Heart left ventricle (tissue), 16 donors: ENCODE measurements around the gene IRF1. TPM values are rescaled to one million over a fixed set of nuclear protein-coding genes. Genes with fewer than 3 reads are reported as not detected.

Experiments
- ATAC-seq, 4 donors: fragments of 200-7000 bp; cut with Tn5 transposase; one replicate each; pipeline ENCODE4 v1.9.1; 2020 to 2022; ENCODE audit warnings: moderate library complexity in 4 of 4, mild to moderate bottlenecking in 3 of 4, moderate number of reproducible peaks in 1 of 4
- DNase-seq, 5 donors: peaks; one replicate each; pipeline ENCODE4 v3.0.0-alpha.2; 2020
- H3K27ac ChIP-seq, 12 donors: fragments of 200-600 bp; sonication (generic) in 4 of 12; one replicate each; pipeline versions ENCODE4 v1.5.0 to v1.8.0; 2016 to 2022; ENCODE audit warnings: mild to moderate bottlenecking in 2 of 12
- H3K27me3 ChIP-seq, 9 donors: fragments of 200-600 bp; sonication (generic) in 2 of 9; one replicate each; pipeline versions ENCODE4 v1.5.1 to v1.8.0; 2016 to 2022; ENCODE audit warnings: mild to moderate bottlenecking in 3 of 9
- H3K36me3 ChIP-seq, 9 donors: fragments of 200-600 bp; sonication (generic) in 2 of 9; one replicate each; pipeline versions ENCODE4 v1.5.0 to v1.8.0; 2018 to 2022; ENCODE audit warnings: mild to moderate bottlenecking in 2 of 9
- H3K4me1 ChIP-seq, 12 donors: fragments of 200-600 bp; sonication (generic) in 4 of 12; one replicate each; pipeline versions ENCODE4 v1.5.0 to v1.8.0; 2016 to 2022; ENCODE audit warnings: mild to moderate bottlenecking in 3 of 12
- H3K4me3 ChIP-seq, 12 donors: fragments of 200-600 bp; sonication (generic) in 4 of 12; one replicate each; pipeline versions ENCODE4 v1.5.0 to v1.8.0; 2017 to 2022; ENCODE audit warnings: mild to moderate bottlenecking in 9 of 12, moderate library complexity in 4 of 12
- H3K9me3 ChIP-seq, 12 donors: fragments of 200-600 bp; sonication (generic) in 4 of 12; one replicate each; pipeline versions ENCODE4 v1.5.0 to v1.8.0; 2016 to 2022; ENCODE audit warnings: mild to moderate bottlenecking in 1 of 12
- CTCF ChIP-seq, 12 donors: fragments of 200-600 bp; sonication (generic) in 4 of 12; IDR thresholded peaks; one replicate each; pipeline versions ENCODE4 v1.5.0 to v1.8.0; 2018 to 2022; ENCODE audit warnings: antibody characterized with exemption in 12 of 12, mild to moderate bottlenecking in 5 of 12
- POLR2A ChIP-seq, 2 donors: fragments of 450-650 bp; IDR thresholded peaks; one replicate each; pipeline ENCODE4 v1.6.1; 2017; ENCODE audit warnings: antibody characterized with exemption in 2 of 2, mild to moderate bottlenecking in 2 of 2, moderate library complexity in 2 of 2
- WGBS, 4 donors: extraction: QIAGEN DNeasy Blood & Tissue Kit in 2 of 4; methylation state at CpG; one replicate each; pipeline versions ENCODE4 v1.1.5 to v1.1.7; 2013 to 2018; 5-methylcytosine and 5-hydroxymethylcytosine counted together
- intact Hi-C, 10 donors: fragments of 100-400 bp; cut with DNase I; formaldehyde crosslinking; loops; one replicate each; pipeline versions ENCODE4 v1.11.1 to v1.14.2; 2022
- polyA plus RNA-seq, 2 donors: library from polyadenylated mRNA; stranded (reverse); fragments of 200-250 nt; gene quantifications; one replicate each; pipeline ENCODE4 v1.2.3, GENCODE V29; 2013
- total RNA-seq, 9 donors: library from RNA; depleted of rRNA in 2 of 9; stranded (reverse); fragments of >200 nt in 2 of 9; fragmentation: NEBNext Ultra II Directional in 3 of 9; extraction: Animal tissue kit (Norgen Biotek cat#: 25700) in 3 of 9; gene quantifications; one replicate each; pipeline versions ENCODE4 v1.1.0 to v1.2.4, GENCODE V29; 2016 to 2023
- donor health status: ischemic (EF 13 %, LVEDD 7.1; RV severe dilation, severe dysfunction).
- donor health status: healthy with polysubstance abuse.
- donor health status: DM: no; HTN: yes; CAD: no.
- donor health status: DM: no; HTN: no; CAD: no.
- donor health status: ischemic (EF 25% LVEDD 6.9; RV normal size, moderate dysfunction).
- donor health status: ischemic (EF 25% LVEDD 5.7; RV mildly dilated, moderate dysfunction).
- donor health status: healthy.
- donor health status: DM: yes; HTN: yes; CAD: no.
- donor health status: ischemic (EF 35%, LVEDD 5.7; RV mildly dilated, moderate dysfunction).
- donor health status: nonischemic (EF 11% LVEDD 7.7; RV severe dilation, severe dysfunction).
- donor health status: DM: yes; HTN: yes; CAD: no.
- donor health status: PGD.
- donor health status: ischemic (EF 29% LVEDD 5.4; RV normal size, mild dysfunction).
- donor health status: nonischemic (EF 23%, LVEDD 6.1; RV moderate dilation, normal function).

IRF1 gene
- total and polyA plus RNA-seq, 11 donors = 7.5 to 190 (median 18.4) TPM

GRCh38 chr5:132496631-132497487 is 6.3 kb upstream of the IRF1 start:
- no peaks in the 10 kb centered on the region for H3K36me3 ChIP-seq
- 3 to 6% (median 4%) methylated on average over 42 to 62 of the region's 62 CpGs for WGBS, 4 donors
- peak overlapping the region; percentile 79 to 99 (median 93) for H3K27ac ChIP-seq
- H3K9me3 ChIP-seq = no peaks in the 10 kb centered on the region
- peaks cover 4 to 91% (median 40%) of the 10 kb centered on the region in 12 donors for H3K4me1 ChIP-seq
- intact Hi-C loops = loop anchor here in 6 of 10 donors (2.0 to 10.0 kb wide), 7 partner anchors 60 to 272 kb away; partner anchors contain the start of genes SLC22A4 (in 3 of the 6), P4HA2 (in 1 of the 6) and RAD50 (in 1 of the 6)
- no peaks in the 10 kb centered on the region for H3K27me3 ChIP-seq
- ATAC-seq (peak; percentile 33 to 74 (median 66)), DNase-seq (peak; percentile 92 to 96 (median 92))
- TF ChIP-seq POLR2A (IDR thresholded peaks at IDR 0.05) (peak in 1 of 2 donors; percentile 18), CTCF (IDR thresholded peaks at IDR 0.05) (no peak)
- peak overlapping the region; percentile 27 to 88 (median 68) for H3K4me3 ChIP-seq

- peaks cover 4 to 94% (median 46%) of the 10 kb centered on the region in 12 donors for H3K4me1 ChIP-seq
- ATAC-seq = peak; percentile 78 to 84 (median 80)
- TF ChIP-seq CTCF (IDR thresholded peaks at IDR 0.05) (no peak), POLR2A (IDR thresholded peaks at IDR 0.05) (no peak)
These were observed 5.6 kb upstream of the IRF1 start for GRCh38 chr5:132496191-132496630.

GRCh38 chr5:132495667-132496190 is 5.2 kb upstream of the IRF1 start:
- WGBS, 4 donors = 0% methylated on average over 9 to 30 of the region's 30 CpGs
- peak in 5 of 12 donors; percentile 9 to 38 (median 24) for TF ChIP-seq CTCF (IDR thresholded peaks at IDR 0.05)
- TF ChIP-seq POLR2A (IDR thresholded peaks at IDR 0.05) = peak in 1 of 2 donors; percentile 52
- intact Hi-C loops = loop anchor here in 7 of 10 donors (2.0 to 10.0 kb wide), 8 partner anchors 62 to 271 kb away; partner anchors contain the start of genes SLC22A4 (in 3 of the 7), P4HA2 (in 1 of the 7) and RAD50 (in 1 of the 7)

More at GRCh38 chr5:132496191-132496630, 5.6 kb upstream of the IRF1 start:
- 0 to 1% (median 0%) methylated on average over 9 to 18 of the region's 18 CpGs for WGBS, 4 donors
- H3K27ac ChIP-seq = peak overlapping the region; percentile 79 to 99 (median 93)
- intact Hi-C loops = loop anchor here in 6 of 10 donors (2.0 to 10.0 kb wide), 7 partner anchors 61 to 271 kb away; partner anchors contain the start of genes SLC22A4 (in 3 of the 6), P4HA2 (in 1 of the 6) and RAD50 (in 1 of the 6)
- H3K9me3 ChIP-seq = no peaks in the 10 kb centered on the region
- peak overlapping the region; percentile 27 to 88 (median 68) for H3K4me3 ChIP-seq
- peak; percentile 91 to 93 (median 92) for DNase-seq
- H3K36me3 ChIP-seq = no peaks in the 10 kb centered on the region
- H3K27me3 ChIP-seq = no peaks in the 10 kb centered on the region

More at GRCh38 chr5:132495667-132496190, 5.2 kb upstream of the IRF1 start:
- peak overlapping the region; percentile 79 to 99 (median 93) for H3K27ac ChIP-seq
- ATAC-seq (peak; percentile 69 to 80 (median 76)), DNase-seq (peak; percentile 93 to 96 (median 95))
- no peaks in the 10 kb centered on the region for H3K9me3 ChIP-seq
- no peaks in the 10 kb centered on the region for H3K36me3 ChIP-seq
- H3K4me3 ChIP-seq = peak overlapping the region; percentile 27 to 88 (median 68)
- H3K4me1 ChIP-seq = peaks cover 4 to 92% (median 44%) of the 10 kb centered on the region in 12 donors
- H3K27me3 ChIP-seq = no peaks in the 10 kb centered on the region
